Measurements from ENCODE around the gene TAAR5. TPM values are rescaled to one million over a fixed set of nuclear protein-coding genes. Genes with fewer than 3 reads are reported as not detected.

Gene TAAR5
- polyA plus RNA-seq, 1 of the 3 experiments (the other 2 are of a cell fraction), result not detected

- TF ChIP-seq ZBTB33 (IDR thresholded peaks at IDR 0.05; ENCODE audit: borderline replicate concordance, low read depth) (no peak), TAF1 (IDR thresholded peaks at IDR 0.05; ENCODE audit: borderline replicate concordance, low read depth, low read length) (no peak), CTCF (IDR thresholded peaks at IDR 0.05) (no peak), NRF1 (IDR thresholded peaks at IDR 0.05; ENCODE audit: low read depth, low read length) (no peak), MAX (IDR thresholded peaks at IDR 0.05; ENCODE audit: low read depth) (no peak), EZH2phosphoT487 (IDR thresholded peaks at IDR 0.05; ENCODE audit: borderline replicate concordance, low read depth) (no peak)
- Histone ChIP-seq H3K27ac (ENCODE audit: low read depth in 2 of 2, low read length in 1 of 2) (no peak overlapping the region), H3K36me3 (replicated peaks in 1 of 2; ENCODE audit: control insufficient read depth in 1 of 2, insufficient read depth in 2 of 2, low read length in 1 of 2) (no peaks in the 10 kb centered on the region), H3K4me2 (no peak overlapping the region), H3F3A (replicated peaks; ENCODE audit: insufficient read depth) (no peaks in the 10 kb centered on the region), H3K4me1 (ENCODE audit: control insufficient read depth in 1 of 2, insufficient read depth in 2 of 2, low read depth in 1 of 2, low read length in 1 of 2) (no peaks in the 10 kb centered on the region), H3K4me3 (ENCODE audit: low read depth in 2 of 2, low read length in 1 of 2) (no peak overlapping the region), H3K9me2 (no peaks in the 10 kb centered on the region), H2AFZ (ENCODE audit: low read depth) (no peak overlapping the region), H3K9ac (no peak overlapping the region), H3K79me2 (ENCODE audit: insufficient read depth) (no peaks in the 10 kb centered on the region), H3K27me3 (ENCODE audit: insufficient read depth) (peaks cover 6% of the 10 kb centered on the region; the same call in 1 of the 2 replicates), H4K20me1 (ENCODE audit: insufficient read depth) (no peaks in the 10 kb centered on the region), H3K9me3 (no peaks in the 10 kb centered on the region)
- 5% methylated on average over 4 of the region's 4 CpGs for whole genome bisulfite sequencing (ENCODE audit: low lambda C conversion rate)
- ChIA-PET CTCF (interaction anchor here (1.0 to 1.3 kb wide), 2 partner anchors 39 to 53 kb away, joined by 3 to 4 read pairs; no protein-coding TSS in a partner anchor), POLR2A (no interaction called here)
- DNase-seq, result no peak
These were observed 20.4 kb downstream of the TAAR5 start for GRCh38 chr6:132569170-132569569.

GRCh38 chr6:132568611-132569010 lies 20.9 kb downstream of the TAAR5 start:
- Histone ChIP-seq H3F3A (replicated peaks; ENCODE audit: insufficient read depth) (no peaks in the 10 kb centered on the region), H3K27me3 (ENCODE audit: insufficient read depth) (peaks cover 6% of the 10 kb centered on the region; the same call in 1 of the 2 replicates), H3K9me3 (no peaks in the 10 kb centered on the region), H3K4me1 (ENCODE audit: control insufficient read depth in 1 of 2, insufficient read depth in 2 of 2, low read depth in 1 of 2, low read length in 1 of 2) (no peaks in the 10 kb centered on the region), H3K79me2 (ENCODE audit: insufficient read depth) (no peaks in the 10 kb centered on the region), H2AFZ (ENCODE audit: low read depth) (no peak overlapping the region), H3K4me2 (no peak overlapping the region), H3K36me3 (replicated peaks in 1 of 2; ENCODE audit: control insufficient read depth in 1 of 2, insufficient read depth in 2 of 2, low read length in 1 of 2) (no peaks in the 10 kb centered on the region), H3K4me3 (ENCODE audit: low read depth in 2 of 2, low read length in 1 of 2) (no peak overlapping the region), H3K9ac (no peak overlapping the region), H4K20me1 (ENCODE audit: insufficient read depth) (no peaks in the 10 kb centered on the region), H3K9me2 (no peaks in the 10 kb centered on the region), H3K27ac (ENCODE audit: low read depth in 2 of 2, low read length in 1 of 2) (no peak overlapping the region)
- POLR2A ChIA-PET, result no interaction called here
- CTCF ChIA-PET, result no interaction called here
- no peak for DNase-seq
- TF ChIP-seq GATA2 (CRISPR knock-in tag; IDR thresholded peaks at IDR 0.05) (no peak), JUND (IDR thresholded peaks at IDR 0.05) (no peak), MXI1 (IDR thresholded peaks at IDR 0.05; ENCODE audit: low read depth, low read length) (no peak), NFIC (IDR thresholded peaks at IDR 0.05; ENCODE audit: borderline replicate concordance) (no peak), MEF2A (IDR thresholded peaks at IDR 0.05; ENCODE audit: borderline replicate concordance, low read depth) (no peak), ELF1 (IDR thresholded peaks at IDR 0.05) (no peak)
- 7% methylated on average over 6 of the region's 6 CpGs for WGBS (ENCODE audit: low lambda C conversion rate)

Data from SK-N-SH (cell line).